HG03108 (cell line): Measurements from ENCODE around the gene RIIAD1.
A peak's percentile ranks its signal among the peaks of the same experiment; 100 is the strongest.
"Not testable (repeated sequence)": the region's sequence is repeated elsewhere in the genome, so short reads cannot be mapped to it uniquely, and the experiment has no call there.

Experiments
- ATAC-seq: cut with Tn5 transposase; IDR thresholded peaks from one replicate; pipeline ENCODE4 v1.9.1; 2021; ENCODE audit warnings: moderate library complexity; ENCODE audit not compliant: unreplicated experiment

Gene RIIAD1, protein sequence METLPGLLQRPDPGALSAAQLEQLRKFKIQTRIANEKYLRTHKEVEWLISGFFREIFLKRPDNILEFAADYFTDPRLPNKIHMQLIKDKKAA

DNA sequence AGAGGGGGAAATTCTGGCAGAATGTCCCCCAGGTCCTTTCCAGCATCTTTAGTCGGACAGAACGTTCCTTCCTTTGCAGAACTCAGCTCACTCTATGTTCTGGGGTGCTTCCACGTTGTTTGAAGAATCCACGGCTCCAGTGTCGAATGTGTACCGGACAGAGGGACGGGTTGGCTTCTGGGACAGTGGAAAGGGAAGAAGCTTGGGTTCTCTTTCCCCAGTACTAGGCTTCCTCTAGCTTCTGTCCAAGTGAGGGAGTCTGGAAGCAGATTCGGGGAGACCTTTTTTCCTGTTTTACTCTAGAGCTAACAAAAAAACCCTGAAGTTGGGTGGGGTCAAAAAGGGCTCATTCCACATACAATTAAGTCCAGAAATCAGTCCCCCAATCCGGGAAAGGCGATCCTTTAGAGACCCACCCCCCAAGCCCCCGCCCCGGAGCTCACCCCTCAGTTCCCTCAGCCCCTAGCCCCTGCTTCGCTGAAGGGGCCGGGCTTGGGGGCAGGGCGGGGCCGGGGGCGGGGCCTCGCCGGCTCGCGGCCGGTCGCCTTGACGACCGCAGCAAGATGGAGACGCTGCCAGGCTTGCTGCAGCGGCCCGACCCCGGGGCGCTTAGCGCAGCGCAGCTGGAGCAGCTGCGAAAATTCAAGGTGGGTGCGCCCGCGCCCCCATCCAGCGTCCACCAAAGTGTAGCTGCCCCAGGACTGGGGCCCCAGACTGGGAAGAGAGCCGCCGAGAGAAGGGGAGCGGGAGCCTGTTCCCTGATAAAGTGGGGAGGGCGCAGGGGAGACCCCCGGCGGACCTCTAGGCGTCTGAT lies at the start of gene RIIAD1:
RIIAD1 (plus strand) TSS at position 549 of the 814 bp plus-strand sequence; CDS start at position 564, 15 bp downstream.
- ATAC-seq: peak; percentile 60

DNA sequence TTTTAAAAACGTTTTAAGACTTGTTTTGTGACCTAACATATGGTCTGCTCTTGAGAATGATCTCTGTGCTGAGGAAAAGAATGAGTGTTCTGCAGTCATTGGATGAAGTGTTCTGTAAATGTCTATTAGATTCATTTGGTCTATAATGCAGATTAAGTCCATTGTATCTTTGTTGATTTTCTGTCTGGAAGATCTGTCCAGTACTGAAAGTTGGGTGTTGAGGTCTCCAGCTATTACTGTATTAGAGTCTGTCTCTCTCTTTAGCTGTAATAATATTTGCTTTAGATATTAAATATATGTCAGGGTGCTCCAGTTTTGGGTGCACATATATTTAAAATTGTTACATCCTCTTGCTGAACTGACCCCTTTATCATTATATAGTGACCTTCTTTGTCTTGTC lies 47.9 kb upstream of the RIIAD1 start:
- ATAC-seq: no peak

DNA sequence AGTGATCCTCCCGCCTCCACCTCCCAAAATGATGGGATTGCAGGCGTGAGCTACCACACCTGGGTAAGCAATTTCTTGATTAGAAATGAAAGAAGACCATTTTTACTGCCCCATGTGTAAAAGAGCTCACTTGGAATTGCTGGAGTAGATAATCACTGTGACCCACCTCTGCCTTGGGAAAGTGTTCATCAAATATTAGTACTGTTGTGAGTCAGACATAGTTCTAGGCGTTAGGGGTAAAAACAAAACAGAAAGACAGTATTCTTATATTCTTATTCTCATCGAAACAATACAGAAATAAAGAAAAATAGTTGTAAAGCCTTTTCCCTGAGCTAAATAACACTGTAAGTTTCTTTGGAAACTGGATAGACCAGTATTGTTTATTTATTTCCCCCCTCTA lies 40.9 kb upstream of the RIIAD1 start:
- no peak for ATAC-seq

DNA sequence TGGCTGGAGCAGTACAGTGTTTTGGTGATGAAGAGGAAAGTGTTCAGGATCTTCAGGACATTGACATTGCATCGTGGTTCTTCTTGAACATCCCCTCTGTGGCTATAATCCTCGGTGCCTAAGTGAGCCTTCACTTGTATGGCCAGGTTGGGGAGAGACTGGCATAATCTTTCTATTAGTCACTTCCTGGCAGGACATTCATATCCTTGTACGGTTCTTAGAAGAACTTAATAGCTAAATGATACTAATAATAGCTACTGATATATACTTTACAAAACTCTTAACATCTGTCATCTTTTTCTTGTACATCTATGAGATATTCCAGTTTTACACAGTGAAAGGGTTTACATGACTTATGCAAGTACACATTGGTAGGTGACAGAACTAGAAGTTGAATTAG lies 40.5 kb upstream of the RIIAD1 start:
- ATAC-seq: no peak

DNA sequence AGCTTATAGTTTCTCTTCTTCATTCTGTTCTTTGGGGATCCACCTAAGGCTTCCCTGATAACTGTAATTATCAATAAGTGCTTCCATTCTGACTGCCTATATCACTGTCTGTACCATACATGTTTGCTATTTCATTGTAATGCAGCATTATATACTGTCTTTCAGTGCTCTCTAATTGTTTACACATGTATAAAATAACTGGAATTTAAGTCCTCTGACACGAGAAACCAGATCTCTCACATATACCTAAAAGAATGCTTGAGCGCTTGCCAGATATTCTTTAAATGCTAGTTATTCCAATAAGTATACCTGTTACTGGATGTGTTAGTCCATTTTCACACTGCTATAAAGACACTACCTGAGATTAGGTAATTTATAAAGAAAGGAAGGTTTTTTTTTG lies 39.4 kb upstream of the RIIAD1 start:
- no peak for ATAC-seq

DNA sequence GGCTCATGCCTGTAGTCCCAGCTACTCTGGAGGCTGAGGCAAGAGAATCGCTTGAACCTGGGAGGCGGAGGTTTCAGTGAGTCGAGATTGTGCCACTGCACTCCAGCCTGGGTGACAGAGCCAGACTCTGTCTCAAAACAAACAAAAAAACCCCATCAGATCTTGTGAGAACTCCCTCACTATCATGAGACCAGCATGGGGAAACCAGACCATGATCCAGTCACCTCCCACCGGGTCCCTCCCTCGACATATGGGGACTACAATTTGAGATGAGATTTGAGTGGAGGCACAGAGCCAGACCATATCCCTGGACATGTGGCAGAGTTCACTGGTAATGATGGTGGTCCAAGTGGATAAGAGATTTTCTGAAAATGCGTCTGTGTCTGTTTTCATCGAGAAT lies 38.4 kb upstream of the RIIAD1 start:
- ATAC-seq: not testable (repeated sequence)

DNA sequence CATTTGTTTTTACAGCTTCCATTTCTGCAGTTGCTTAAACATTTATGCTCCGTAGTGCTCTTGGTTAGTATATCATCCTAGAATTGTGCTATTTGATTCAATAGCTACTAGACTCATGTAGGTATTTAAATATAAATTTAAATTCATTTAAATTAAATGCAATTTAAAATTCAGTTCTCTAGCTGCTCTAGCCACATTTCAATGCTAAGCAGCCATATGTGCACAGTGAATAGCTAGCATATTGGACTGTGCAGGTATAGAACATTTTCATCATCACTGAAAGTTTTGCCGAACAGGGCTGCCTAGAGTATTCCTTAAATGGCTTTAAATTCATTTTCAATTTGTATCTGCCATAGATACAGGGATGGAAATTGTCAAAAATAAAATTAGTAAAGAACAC lies 37.2 kb upstream of the RIIAD1 start:
- no peak for ATAC-seq

DNA sequence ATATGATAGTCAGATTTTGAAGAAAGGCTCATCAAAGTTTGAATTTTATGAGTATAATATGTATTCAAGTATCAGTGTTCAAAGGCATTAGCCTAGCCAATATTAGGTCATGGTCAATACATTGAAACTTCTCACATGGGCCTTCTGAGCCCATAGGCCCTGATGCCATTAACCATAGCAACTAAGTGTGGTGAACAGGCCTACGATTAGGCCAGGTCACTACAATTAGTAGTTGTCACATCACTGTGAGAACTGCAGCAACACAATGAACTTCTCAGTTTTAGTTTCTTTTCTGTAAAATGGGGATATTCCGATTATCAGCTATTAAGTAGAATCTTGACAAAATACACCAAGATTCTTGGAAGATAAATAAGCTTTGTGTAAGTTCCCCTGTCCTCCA lies 34.8 kb upstream of the RIIAD1 start:
- no peak for ATAC-seq

DNA sequence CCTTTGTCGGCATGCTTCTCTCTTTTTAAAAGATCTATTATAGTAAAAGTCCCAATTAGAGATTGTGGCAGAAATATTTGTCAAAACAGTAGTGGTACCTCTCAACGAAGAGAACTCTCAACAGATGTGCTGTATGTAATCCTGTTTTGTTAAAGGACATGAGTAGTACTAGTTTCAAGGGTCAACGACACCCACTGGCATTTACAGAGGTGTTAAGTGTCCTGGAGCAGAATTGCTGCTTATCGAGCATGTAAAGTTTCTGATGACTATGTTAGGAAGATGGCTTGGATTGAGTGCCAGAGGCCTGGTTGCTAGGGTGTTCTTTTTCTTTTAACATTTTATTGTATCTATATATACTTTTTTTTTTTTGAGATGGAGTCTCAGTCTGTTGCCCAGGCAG lies 31.8 kb upstream of the RIIAD1 start:
- no peak for ATAC-seq

DNA sequence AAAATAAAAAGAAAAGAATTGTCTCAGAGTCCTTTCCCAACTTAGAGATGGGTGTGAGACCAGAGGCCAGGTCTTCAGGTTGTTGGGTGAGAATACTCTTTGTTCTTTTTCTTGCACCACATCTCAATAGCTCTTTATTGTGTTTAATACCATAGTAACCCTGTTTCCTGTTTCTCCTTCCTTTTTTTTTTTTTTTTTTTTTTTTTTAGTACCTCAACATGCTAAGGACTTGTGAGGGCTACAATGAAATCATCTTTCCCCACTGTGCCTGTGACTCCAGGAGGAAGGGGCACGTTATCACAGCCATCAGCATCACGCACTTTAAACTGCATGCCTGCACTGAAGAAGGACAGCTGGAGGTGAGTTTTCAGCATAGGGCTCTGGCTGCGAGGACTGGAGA lies 29.1 kb upstream of the RIIAD1 start:
- no peak for ATAC-seq

DNA sequence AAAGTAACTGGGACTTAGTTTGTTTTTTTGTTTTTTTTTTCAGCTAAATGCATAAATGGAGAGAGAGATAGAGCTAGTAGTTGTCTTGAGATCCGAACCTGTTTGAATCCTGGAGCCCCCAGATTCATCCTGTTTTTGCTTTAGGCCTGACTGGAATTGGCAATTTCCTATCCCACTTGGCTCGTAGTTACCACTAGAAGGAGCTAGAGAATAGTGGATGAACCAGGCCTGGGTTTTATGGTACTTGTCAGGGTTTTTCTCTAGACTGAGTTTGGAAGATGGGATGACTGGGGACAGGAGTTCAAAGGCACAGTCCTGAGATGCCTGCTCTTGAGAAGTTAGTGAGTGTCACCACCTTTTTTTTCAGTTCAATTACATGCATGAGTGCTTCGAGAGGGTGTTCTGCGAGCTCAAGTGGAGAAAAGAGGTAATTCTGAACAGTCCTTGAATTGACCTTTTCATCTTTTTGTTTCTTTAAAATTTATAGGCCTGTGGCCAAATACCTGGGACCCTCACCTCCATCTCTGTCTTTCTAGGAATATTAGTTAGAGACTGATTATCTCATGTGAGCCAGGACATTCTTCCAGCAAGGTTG lies 28.2 kb upstream of the RIIAD1 start:
- ATAC-seq: no peak

DNA sequence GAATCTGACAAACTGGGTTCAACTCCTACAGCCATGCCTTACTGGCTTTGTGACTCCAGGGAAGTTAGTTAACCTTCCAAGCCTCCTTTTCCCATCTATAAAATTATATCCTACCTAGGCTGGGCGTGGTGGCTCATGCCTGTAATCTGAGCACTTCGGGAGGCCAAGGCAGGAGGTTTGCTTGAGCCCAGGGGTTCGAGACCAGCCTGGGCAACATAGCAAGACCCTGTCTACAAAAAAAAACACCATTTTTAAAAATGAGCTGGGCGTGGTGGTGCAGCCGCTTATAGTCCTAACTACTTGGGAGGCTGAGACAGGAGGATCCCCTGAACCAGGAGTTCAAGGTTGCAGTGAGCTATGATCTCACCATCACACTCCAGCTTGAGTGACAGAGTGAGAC lies 19.8 kb upstream of the RIIAD1 start:
- ATAC-seq: no peak

DNA sequence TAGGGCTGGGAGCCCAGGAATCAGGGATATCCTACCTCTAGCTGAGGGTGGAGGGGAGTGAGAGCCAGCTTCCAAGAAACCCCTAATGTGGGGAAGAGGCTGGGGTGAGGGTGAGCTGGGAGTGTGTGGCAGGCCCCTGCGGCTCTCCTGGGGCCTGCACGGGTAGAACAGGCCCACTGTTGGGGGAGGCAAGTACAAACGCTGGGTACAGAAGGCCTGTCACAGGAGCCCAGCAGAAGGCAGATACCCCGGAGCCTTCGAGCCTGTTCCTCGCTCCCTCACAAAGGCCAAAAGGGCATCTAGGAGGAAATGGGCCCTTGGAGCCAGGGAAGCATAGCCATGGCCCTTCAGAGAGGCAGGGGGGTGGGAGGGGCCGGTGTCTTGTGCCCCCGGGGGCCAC lies 18.4 kb upstream of the RIIAD1 start:
- ATAC-seq: no peak

DNA sequence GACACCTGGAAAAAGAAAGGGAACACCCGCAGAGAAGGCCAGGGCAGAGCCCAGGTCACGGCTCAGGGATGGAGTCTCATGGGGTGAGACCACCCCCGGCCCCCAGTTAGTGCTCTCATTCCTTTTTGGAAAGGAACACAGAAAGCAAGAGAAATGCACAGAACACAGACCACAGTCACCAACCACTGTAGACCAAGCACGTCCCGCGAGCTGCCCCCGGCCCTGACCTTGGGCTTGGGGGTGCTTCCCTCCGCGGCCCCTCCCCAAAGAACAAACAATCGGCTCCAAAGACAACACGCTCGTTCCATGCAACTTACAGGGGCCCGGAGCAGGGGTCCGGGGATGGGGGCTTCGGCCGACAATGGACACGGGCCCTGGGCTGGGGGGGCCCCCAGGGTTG lies 17.5 kb upstream of the RIIAD1 start:
- ATAC-seq: no peak

DNA sequence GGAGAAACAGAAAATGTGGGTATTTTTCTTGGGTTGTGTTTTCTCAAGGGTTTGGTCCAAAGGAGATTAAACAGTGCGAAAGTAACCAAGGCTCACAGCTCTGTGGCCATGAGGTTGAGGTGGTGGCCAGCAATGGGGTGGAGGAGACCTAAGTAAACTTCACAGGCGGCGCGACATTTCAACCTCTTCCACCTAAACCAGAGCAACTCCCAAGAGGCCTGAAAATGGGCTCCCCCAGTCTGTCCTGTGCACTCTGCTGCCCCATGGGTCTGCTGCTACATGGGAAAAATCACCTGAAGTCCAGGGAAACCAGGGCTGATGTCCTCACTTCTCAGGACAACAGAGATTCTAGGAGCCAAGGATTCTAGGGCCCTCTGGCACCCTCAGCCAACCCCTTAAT lies 17.1 kb upstream of the RIIAD1 start:
- ATAC-seq: no peak

DNA sequence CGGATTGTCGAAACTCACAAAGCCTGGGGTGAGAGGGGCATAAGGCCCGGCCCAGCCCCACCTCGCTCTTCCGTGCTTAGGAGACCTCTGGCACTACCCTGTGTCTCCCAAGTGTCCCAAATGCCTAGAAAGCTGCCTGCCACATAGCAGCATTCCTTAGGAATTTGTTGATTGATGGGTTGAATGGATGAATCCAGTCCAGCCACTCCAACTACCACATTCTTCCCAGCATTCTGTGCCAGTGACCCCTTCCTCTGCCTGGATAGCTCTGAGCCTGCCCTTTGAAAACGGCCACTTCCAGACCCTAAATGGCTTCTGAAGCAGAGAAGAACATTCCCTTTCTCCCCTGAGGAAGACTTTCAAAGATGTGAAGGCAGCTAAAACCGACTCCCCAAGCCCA lies 16.2 kb upstream of the RIIAD1 start:
- no peak for ATAC-seq

DNA sequence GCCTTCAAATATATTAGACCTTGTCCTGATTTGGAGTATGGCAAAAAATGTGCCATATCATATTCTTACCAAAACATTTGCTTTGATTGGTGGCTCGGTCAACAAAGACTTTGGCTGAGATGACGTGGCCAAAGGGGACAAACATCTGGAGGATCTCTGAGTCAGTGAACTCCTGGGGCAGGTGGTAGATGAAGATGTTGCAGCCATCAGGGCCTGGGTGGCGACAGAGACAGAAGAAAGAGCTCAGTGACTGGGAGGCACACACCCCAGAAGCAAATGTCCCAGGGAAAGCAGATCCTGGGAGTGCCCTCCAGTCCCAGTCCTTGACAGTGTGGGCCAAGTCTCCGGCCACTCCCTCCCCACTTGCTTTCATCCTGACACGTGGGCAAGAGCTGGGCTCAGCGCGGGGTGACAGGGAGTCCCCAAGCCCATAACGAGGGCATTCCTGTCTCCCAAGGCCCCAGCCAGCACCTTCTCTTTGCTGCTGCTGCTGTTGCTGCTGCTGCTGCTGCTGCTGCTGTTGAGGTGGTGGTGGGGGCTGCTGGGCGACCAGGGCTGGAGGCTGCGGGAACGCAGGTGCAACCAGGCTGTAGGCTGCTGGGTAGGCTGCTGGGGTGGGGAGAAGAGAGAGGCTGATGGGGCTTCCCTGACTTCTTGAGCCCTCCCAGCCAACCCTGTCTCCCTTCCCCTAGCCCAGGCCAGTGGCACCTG lies 15.4 kb upstream of the RIIAD1 start:
- no peak for ATAC-seq

DNA sequence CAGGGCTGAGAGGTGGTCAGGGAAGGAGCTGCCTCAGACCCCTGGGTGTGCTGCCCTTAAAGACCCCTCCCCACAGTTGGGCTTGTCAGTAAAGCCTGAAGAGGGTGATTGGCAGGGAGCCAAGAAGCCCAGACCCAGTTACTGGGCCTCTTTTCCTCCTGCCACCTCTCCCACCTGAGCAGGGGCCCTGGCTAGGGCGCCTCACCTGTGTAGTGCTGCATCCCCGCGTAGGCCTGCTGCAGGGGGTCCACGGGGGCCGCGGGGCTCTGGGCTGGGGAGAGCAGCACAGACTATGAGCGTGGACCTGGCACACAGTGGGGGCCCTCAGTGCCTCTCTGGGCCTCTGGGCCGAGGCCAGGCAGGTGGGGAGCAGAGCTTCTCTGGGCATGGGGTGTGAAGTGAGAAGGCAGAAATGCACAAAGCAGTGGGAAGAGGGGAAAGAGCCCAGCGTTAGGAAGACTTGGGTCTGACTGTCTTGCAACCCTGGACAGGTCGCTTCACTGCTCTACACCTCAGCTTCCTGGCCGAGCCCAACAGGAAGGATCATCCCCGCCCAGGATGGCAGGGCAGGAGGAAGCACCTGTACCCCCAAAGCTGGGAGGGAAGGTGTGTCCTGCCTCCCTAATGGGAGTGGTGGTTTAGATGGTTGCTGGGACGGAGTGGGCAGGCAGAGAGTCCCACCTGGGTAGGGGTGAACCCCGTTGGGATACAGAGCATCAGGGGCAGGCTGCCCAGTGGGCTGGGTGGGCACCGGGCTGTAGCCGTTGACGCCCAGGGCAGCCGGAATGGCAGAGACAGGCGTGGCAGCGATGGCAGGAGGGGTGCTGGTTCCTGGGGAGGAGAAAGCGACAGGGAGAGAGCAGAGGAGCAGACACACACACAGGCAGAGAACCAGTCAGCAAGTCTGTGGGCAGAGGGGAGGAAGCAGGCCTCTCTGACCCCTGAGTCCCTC lies 14.6 kb upstream of the RIIAD1 start:
- no peak for ATAC-seq

DNA sequence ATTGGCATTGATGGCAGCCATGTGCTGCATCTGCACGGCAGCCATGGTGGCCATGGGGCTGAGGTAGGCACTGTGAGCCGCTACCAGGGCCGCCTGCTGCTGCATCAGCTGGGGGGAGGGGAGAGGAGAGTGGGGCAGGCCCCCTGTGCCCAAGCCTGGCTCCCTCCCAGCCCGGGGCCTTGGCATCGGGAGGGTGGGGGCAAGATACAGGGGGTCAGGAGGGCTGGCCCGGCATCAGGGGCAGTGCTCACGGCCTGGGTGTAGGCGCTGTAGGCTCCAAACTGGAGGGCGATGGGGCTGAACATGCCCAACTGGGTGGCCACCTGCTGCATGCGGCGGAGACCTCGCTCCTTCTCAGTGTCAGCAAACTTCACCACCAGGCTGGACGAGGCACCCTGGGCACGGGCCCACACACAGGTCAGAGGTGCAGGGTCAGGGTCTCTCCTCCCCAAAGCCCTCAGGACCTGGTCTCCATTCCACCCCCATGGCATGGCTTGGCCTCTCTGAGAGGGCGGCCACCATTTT lies 13.7 kb upstream of the RIIAD1 start:
- ATAC-seq: no peak

DNA sequence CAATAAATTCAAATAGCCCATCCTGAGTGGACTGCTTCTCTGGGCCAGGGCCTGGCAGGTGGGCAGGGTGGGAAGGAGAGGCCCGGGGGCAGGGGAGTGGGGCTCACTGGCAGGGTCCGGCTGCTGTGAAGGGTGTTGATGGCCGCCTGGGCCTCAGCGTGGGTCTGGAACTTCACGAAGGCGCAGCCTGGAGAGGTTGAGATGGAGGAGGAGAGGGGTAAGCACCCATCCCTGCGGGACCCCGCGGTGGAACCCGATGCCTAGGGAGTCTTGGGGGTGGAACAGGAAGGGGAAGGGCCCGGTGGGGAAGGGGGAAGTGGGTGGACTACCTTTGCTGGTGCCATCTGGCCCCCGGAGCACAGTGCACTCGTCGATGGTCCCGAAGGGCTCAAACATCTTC lies 12.4 kb upstream of the RIIAD1 start:
- no peak for ATAC-seq
